Endodermal cell (in vitro differentiated cells): ENCODE data around the gene MYOM1. TPM values are rescaled to one million over a fixed set of nuclear protein-coding genes. Genes with fewer than 3 reads are reported as not detected.

Source experiments
- DNase-seq: peaks from one replicate; pipeline ENCODE4 v3.0.0-alpha.2; 2017
- H3K27ac ChIP-seq: 2 replicates; pipeline ENCODE4 v1.5.1; 2013; ENCODE audit warnings: mild to moderate bottlenecking, low read depth, low read length, moderate library complexity
- H3K27me3 ChIP-seq: 2 replicates; pipeline ENCODE4 v1.6.1; 2013; ENCODE audit warnings: mild to moderate bottlenecking, low read length, moderate library complexity; ENCODE audit not compliant: insufficient read depth, control insufficient read depth, poor library complexity, severe bottlenecking
- H3K36me3 ChIP-seq: 2 replicates; pipeline ENCODE4 v1.7.0; 2013; ENCODE audit warnings: mild to moderate bottlenecking, low read length, moderate library complexity; ENCODE audit not compliant: control insufficient read depth, insufficient read depth
- H3K4me1 ChIP-seq: one replicate; pipeline ENCODE4 v1.7.0; 2013; ENCODE audit warnings: low read length; ENCODE audit not compliant: control insufficient read depth, insufficient read depth
- H3K4me3 ChIP-seq: 2 replicates; pipeline ENCODE4 v1.5.1; 2013; ENCODE audit warnings: mild to moderate bottlenecking, low read length, moderate library complexity
- H3K9ac ChIP-seq: 2 replicates; pipeline ENCODE4 v1.6.1; 2013; ENCODE audit warnings: mild to moderate bottlenecking, low read length, moderate library complexity; ENCODE audit not compliant: poor library complexity, severe bottlenecking; ENCODE audit errors: extremely low read depth
- H3K9me3 ChIP-seq: 2 replicates; pipeline ENCODE4 v1.6.1; 2013; ENCODE audit warnings: mild to moderate bottlenecking, low read length, moderate library complexity; ENCODE audit not compliant: control insufficient read depth
- H3K27ac Mint-ChIP-seq: 2 replicates; pipeline ENCODE4 v1.8.0; 2020; ENCODE audit warnings: mixed read lengths
- H3K27me3 Mint-ChIP-seq: 2 replicates; pipeline ENCODE4 v1.8.0; 2021; ENCODE audit warnings: mild to moderate bottlenecking, mixed read lengths; ENCODE audit not compliant: insufficient read depth
- H3K36me3 Mint-ChIP-seq: 2 replicates; pipeline ENCODE4 v1.8.0; 2020; ENCODE audit warnings: low read depth, mixed read lengths
- H3K4me1 Mint-ChIP-seq: 2 replicates; pipeline ENCODE4 v1.8.0; 2020; ENCODE audit warnings: mixed read lengths
- H3K4me3 Mint-ChIP-seq: 2 replicates; pipeline ENCODE4 v1.8.0; 2020; ENCODE audit warnings: mild to moderate bottlenecking, moderate library complexity, mixed read lengths
- H3K9me3 Mint-ChIP-seq: 2 replicates; pipeline ENCODE4 v1.8.0; 2020; ENCODE audit warnings: mild to moderate bottlenecking, mixed read lengths
- WGBS, 2 experiments: methylation state at CpG; one replicate each; pipeline versions ENCODE4 v1.1.5 to v1.1.7; 2013; ENCODE audit warnings: missing lambda C conversion rate in 2 of 2, mixed read lengths in 1 of 2; ENCODE audit not compliant: insufficient coverage in 1 of 2, insufficient read length in 1 of 2; 5-methylcytosine and 5-hydroxymethylcytosine counted together
- total RNA-seq, 2 donors: library from RNA; stranded (reverse); fragmentation: NEBNext Ultra II Directional in 1 of 2; extraction: Animal tissue kit (Norgen Biotek cat#: 25700) in 1 of 2; gene quantifications; 2 replicates in 1 of 2; 3 replicates in 1 of 2; pipeline ENCODE4 v1.2.1, GENCODE V29; 2021
- TF ChIP-seq, protein P1 (sequence below): fragments of 200-600 bp; sonication (generic); conservative IDR thresholded peaks from 2 replicates; pipeline ENCODE4 v1.5.0; 2021; ENCODE audit warnings: antibody characterized with exemption, mild to moderate bottlenecking

MYOM1 gene
- total RNA-seq, 2 donors from 2014 or later, result 0.49 to 0.88 TPM

DNA sequence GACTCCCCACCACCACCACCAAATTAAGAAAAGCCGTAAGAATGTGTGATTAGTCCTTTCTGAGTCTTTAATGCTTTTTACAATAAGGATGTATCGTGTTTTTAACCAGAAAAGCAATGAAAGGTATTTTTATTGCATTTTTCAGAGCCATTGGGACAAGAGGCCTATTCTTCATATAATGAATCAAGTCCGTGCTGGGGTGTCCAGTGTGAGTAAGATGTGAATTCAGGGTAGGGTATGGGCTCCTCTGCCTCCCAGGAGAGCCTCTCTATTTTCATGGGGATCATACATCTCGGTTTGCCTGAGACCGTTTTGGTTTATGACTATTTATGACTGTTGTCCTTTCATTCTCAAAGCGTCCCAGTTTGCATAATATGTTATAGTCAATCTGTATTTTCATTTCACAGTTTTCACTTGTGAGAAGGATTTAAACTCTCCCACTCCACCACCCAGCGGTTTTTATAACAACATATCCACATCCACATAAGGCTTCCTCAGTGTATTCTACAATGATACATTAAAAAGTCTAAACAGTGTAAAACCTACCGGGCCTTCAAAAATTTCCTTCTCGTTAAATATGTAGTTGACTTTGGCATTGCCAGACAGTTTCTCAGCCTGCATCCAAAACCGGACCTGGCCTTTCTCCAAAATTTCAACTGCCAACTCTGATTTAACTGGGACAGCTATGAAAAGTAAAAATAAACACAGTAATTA lies 126.0 kb downstream of the MYOM1 start:
- Mint-ChIP-seq H3K4me1 (peaks cover 4% of the 10 kb centered on the region), H3K4me3 (no peak overlapping the region), H3K36me3 (no peaks in the 10 kb centered on the region), H3K9me3 (peaks cover 1% of the 10 kb centered on the region), H3K27me3 (peaks cover 2% of the 10 kb centered on the region), H3K27ac (no peak overlapping the region)
- H3K4me1 ChIP-seq, result no peaks in the 10 kb centered on the region
- no peaks in the 10 kb centered on the region for H3K36me3 ChIP-seq
- no peak overlapping the region for H3K27ac ChIP-seq
- DNase-seq, result no peak
- no peaks in the 10 kb centered on the region for H3K27me3 ChIP-seq
- 93% methylated on average over 3 to 9 of the region's 10 CpGs for WGBS, 2 experiments
- no peaks in the 10 kb centered on the region for H3K9me3 ChIP-seq
- no peak overlapping the region for H3K4me3 ChIP-seq
- H3K9ac ChIP-seq, result no peak overlapping the region
- TF ChIP-seq, protein P1, sequence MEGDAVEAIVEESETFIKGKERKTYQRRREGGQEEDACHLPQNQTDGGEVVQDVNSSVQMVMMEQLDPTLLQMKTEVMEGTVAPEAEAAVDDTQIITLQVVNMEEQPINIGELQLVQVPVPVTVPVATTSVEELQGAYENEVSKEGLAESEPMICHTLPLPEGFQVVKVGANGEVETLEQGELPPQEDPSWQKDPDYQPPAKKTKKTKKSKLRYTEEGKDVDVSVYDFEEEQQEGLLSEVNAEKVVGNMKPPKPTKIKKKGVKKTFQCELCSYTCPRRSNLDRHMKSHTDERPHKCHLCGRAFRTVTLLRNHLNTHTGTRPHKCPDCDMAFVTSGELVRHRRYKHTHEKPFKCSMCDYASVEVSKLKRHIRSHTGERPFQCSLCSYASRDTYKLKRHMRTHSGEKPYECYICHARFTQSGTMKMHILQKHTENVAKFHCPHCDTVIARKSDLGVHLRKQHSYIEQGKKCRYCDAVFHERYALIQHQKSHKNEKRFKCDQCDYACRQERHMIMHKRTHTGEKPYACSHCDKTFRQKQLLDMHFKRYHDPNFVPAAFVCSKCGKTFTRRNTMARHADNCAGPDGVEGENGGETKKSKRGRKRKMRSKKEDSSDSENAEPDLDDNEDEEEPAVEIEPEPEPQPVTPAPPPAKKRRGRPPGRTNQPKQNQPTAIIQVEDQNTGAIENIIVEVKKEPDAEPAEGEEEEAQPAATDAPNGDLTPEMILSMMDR, result no peak

DNA sequence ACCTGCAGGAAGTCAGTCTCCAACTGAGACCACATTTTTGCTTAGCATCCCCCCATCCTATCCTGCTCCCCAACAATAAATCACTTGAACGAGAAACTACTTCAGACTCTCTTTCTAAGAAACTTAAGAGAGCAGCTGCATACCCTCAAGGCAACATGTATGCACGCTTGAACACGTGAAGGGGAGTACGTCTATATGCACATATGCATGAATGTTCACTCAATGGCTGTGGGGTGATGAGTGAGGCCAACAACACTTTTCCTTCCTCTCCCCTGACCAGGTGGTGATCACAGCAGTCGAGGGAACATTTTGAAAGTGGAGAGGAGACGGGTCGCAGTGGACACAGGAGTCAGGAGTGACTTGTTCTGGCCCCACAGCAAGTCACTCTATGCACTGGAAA lies 127.0 kb downstream of the MYOM1 start:
- no peaks in the 10 kb centered on the region for H3K36me3 ChIP-seq
- no peaks in the 10 kb centered on the region for H3K4me1 ChIP-seq
- H3K36me3 Mint-ChIP-seq, result no peaks in the 10 kb centered on the region
- TF ChIP-seq, protein P1, result no peak
- peaks cover 4% of the 10 kb centered on the region for H3K4me1 Mint-ChIP-seq
- no peak overlapping the region for H3K9ac ChIP-seq
- no peak for DNase-seq
- H3K9me3 Mint-ChIP-seq, result peaks cover 1% of the 10 kb centered on the region
- H3K27me3 Mint-ChIP-seq, result peaks cover 2% of the 10 kb centered on the region
- no peaks in the 10 kb centered on the region for H3K9me3 ChIP-seq
- H3K27me3 ChIP-seq, result no peaks in the 10 kb centered on the region
- no peak overlapping the region for H3K27ac ChIP-seq
- 85 to 97% methylated on average over 4 to 7 of the region's 7 CpGs for WGBS, 2 experiments
- H3K27ac Mint-ChIP-seq, result no peak overlapping the region
- no peak overlapping the region for H3K4me3 ChIP-seq
- no peak overlapping the region for H3K4me3 Mint-ChIP-seq

DNA sequence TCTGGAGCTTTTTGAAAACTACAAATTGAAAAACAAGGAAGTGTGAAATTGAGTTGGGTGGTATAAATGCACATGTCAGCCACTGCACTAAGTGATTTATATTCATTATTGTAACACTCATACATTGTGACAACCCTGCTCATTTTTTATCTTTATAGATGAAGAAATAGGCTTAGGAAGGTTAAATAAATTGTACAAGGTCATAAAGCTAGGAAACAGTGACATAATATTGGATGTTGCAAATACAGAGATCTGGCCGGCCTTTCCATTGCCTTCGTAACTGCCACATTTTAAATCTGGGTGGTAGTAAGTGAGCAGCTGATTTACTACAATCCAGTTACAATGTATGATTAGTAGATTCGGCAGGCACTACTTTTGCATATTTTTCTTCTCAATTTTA lies 130.2 kb downstream of the MYOM1 start:
- H3K27me3 Mint-ChIP-seq, result no peaks in the 10 kb centered on the region
- 87 to 90% methylated on average over 2 to 3 of the region's 3 CpGs for WGBS, 2 experiments
- H3K4me3 ChIP-seq, result no peak overlapping the region
- no peak overlapping the region for H3K4me3 Mint-ChIP-seq
- H3K27ac Mint-ChIP-seq, result no peak overlapping the region
- no peak for DNase-seq
- peaks cover 1% of the 10 kb centered on the region for H3K9me3 Mint-ChIP-seq
- H3K4me1 Mint-ChIP-seq, result peaks cover 1% of the 10 kb centered on the region
- no peaks in the 10 kb centered on the region for H3K36me3 ChIP-seq
- H3K9me3 ChIP-seq, result no peaks in the 10 kb centered on the region
- no peaks in the 10 kb centered on the region for H3K36me3 Mint-ChIP-seq
- TF ChIP-seq, protein P1, result no peak
- H3K27me3 ChIP-seq, result no peaks in the 10 kb centered on the region
- H3K9ac ChIP-seq, result no peak overlapping the region
- no peak overlapping the region for H3K27ac ChIP-seq
- no peaks in the 10 kb centered on the region for H3K4me1 ChIP-seq
